ENCODE results near the gene TMEM51. TPM values are rescaled to one million over a fixed set of nuclear protein-coding genes. Genes with fewer than 3 reads are reported as not detected.

The TMEM51 gene
- total and polyA plus RNA-seq, 9 of the 15 experiments (the other 6 are each of a cell fraction or from before 2014, with no cell fraction given), result 0.06 to 1.4 (median 0.58) TPM

- CTCF ChIA-PET (ENCODE audit: low intra/inter-chr PET ratio), result interaction anchor here (0.7 kb wide), 1 partner anchor 78 kb away, joined by 3 read pairs; no protein-coding TSS in a partner anchor
- intact Hi-C loops (cut with micrococcal nuclease), result no loop called here
- no peaks in the 10 kb centered on the region; a peak in 1 of 5 replicates for H3K4me1 ChIP-seq (replicated peaks in 1 of 2; ENCODE audit: control insufficient read depth in 2 of 2, insufficient read depth in 2 of 2, low read length in 2 of 2)
- FAIRE-seq (no peak), DNase-seq (ENCODE audit: extremely low read depth in 1 of 4, low spot score in 3 of 4) (no peak), ATAC-seq (no peak)
- POLR2A ChIA-PET, result interaction anchor here (1.3 kb wide), 1 partner anchor 10 kb away, joined by 4 read pairs; no protein-coding TSS in a partner anchor
- no peak overlapping the region for H3K4me2 ChIP-seq (ENCODE audit: insufficient read depth, low read length)
- peaks cover 41 to 72% of the 10 kb centered on the region in 2 experiments for H3K27me3 ChIP-seq (ENCODE audit: control insufficient read depth in 2 of 2, insufficient read depth in 2 of 2, low read length in 2 of 2)
- WGBS (ENCODE audit: insufficient coverage, low coverage, missing lambda C conversion rate), result under 1% methylated on average over 8 of the region's 8 CpGs
- peaks cover 3% of the 10 kb centered on the region; the same call in 1 of the 2 replicates for H4K20me1 ChIP-seq (replicated peaks; ENCODE audit: control insufficient read depth, insufficient read depth, low read length)
- no peaks in the 10 kb centered on the region for H3K36me3 ChIP-seq (ENCODE audit: control insufficient read depth, insufficient read depth, low read length)
- no peak overlapping the region for H3K27ac ChIP-seq (ENCODE audit: extremely low read depth, low read depth, low read length)
- BruUV-seq (replicated peaks), result no TSS peak
- no peak for TF ChIP-seq ZNF740 (CRISPR knock-in tag; IDR thresholded peaks at IDR 0.05)
- TF ChIP-seq ZNF740 (tag; IDR thresholded peaks at IDR 0.05), result no peak
- TF ChIP-seq NELFE (IDR thresholded peaks at IDR 0.05; ENCODE audit: insufficient read depth, insufficient read length), result no peak
- no peak overlapping the region for H3K9ac ChIP-seq (ENCODE audit: insufficient read depth in 1 of 2, low read depth in 2 of 2, low read length in 2 of 2)
- H2AFZ ChIP-seq (ENCODE audit: low read depth, low read length), result no peak overlapping the region
- H3K9me3 ChIP-seq (replicated peaks; ENCODE audit: control insufficient read depth, insufficient read depth, low read depth, low read length), result no peaks in the 10 kb centered on the region
- no peaks in the 10 kb centered on the region for H3K79me2 ChIP-seq (ENCODE audit: control insufficient read depth, insufficient read depth, low read length)
- H3K9me1 ChIP-seq (ENCODE audit: control insufficient read depth, insufficient read depth, low read length), result no peaks in the 10 kb centered on the region
- in situ Hi-C loops (cut with MboI), result no loop called here
- H3K4me3 ChIP-seq, result no peak overlapping the region
Observed at GRCh38 chr1:15206418-15207030, 53.0 kb downstream of the TMEM51 start.
